Panc1 (cell line): Measurements from ENCODE around the gene MFSD6L.

Experiments used
- POLR2AphosphoS5 ChIP-seq: IDR thresholded peaks from 2 replicates; pipeline ENCODE4 v1.6.1; 2012; ENCODE audit warnings: mild to moderate bottlenecking, low read depth, low read length, moderate library complexity
- SIN3A ChIP-seq: IDR thresholded peaks from 2 replicates; pipeline ENCODE4 v1.6.1; 2012; ENCODE audit warnings: low read depth, mild to moderate bottlenecking, low read length, moderate library complexity, borderline replicate concordance; ENCODE audit not compliant: insufficient read depth
- TF ChIP-seq, protein P1 (sequence below): fragments of 450-650 bp; IDR thresholded peaks from 2 replicates; pipeline ENCODE4 v1.5.1; 2017; ENCODE audit warnings: mild to moderate bottlenecking

DNA sequence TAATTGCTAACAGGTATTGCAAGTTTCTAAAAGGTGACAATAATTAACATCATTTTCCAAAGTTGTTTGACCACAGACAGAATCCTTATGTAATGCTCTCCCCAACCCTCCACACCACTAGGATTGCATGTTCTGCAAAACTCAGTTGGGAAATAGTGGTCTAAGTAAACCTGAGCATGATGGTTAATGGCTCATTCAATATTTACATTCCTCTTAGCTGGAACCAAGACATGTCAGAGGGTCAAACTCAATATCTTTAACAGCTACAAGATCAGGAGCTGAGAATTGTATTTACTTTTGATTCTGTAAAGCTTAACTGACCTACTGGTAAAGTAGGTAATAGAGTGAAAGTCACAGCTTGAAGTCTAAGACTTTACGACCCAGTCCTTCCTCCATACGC is 10.2 kb downstream of the MFSD6L start:
- TF ChIP-seq, protein P1, sequence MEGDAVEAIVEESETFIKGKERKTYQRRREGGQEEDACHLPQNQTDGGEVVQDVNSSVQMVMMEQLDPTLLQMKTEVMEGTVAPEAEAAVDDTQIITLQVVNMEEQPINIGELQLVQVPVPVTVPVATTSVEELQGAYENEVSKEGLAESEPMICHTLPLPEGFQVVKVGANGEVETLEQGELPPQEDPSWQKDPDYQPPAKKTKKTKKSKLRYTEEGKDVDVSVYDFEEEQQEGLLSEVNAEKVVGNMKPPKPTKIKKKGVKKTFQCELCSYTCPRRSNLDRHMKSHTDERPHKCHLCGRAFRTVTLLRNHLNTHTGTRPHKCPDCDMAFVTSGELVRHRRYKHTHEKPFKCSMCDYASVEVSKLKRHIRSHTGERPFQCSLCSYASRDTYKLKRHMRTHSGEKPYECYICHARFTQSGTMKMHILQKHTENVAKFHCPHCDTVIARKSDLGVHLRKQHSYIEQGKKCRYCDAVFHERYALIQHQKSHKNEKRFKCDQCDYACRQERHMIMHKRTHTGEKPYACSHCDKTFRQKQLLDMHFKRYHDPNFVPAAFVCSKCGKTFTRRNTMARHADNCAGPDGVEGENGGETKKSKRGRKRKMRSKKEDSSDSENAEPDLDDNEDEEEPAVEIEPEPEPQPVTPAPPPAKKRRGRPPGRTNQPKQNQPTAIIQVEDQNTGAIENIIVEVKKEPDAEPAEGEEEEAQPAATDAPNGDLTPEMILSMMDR: no peak
- TF ChIP-seq SIN3A (no peak), POLR2AphosphoS5 (no peak)
